HUES64 (cell line): Measurements from ENCODE around the gene PRDX2. TPM values are rescaled to one million over a fixed set of nuclear protein-coding genes. Genes with fewer than 3 reads are reported as not detected.
"Not testable (repeated sequence)": the region's sequence is repeated elsewhere in the genome, so short reads cannot be mapped to it uniquely, and the experiment has no call there.

Source experiments
- H3K27ac ChIP-seq: 2 replicates; pipeline ENCODE4 v1.7.0; 2013; ENCODE audit warnings: low read depth, low read length, inconsistent platforms
- H3K27me3 ChIP-seq: 2 replicates; pipeline ENCODE4 v1.6.1; 2013; ENCODE audit warnings: mild to moderate bottlenecking, low read length; ENCODE audit not compliant: insufficient read depth
- H3K36me3 ChIP-seq: 2 replicates; pipeline ENCODE4 v1.6.1; 2013; ENCODE audit warnings: mild to moderate bottlenecking, low read length; ENCODE audit not compliant: insufficient read depth
- H3K4me1 ChIP-seq: 2 replicates; pipeline ENCODE4 v1.6.1; 2013; ENCODE audit warnings: mild to moderate bottlenecking, low read length, moderate library complexity; ENCODE audit not compliant: insufficient read depth
- H3K4me3 ChIP-seq: 2 replicates; pipeline ENCODE4 v1.5.1; 2013; ENCODE audit warnings: mild to moderate bottlenecking, low read length, moderate library complexity
- H3K9ac ChIP-seq: 2 replicates; pipeline ENCODE4 v1.6.1; 2013; ENCODE audit warnings: mild to moderate bottlenecking, low read depth, low read length
- H3K9me3 ChIP-seq: 2 replicates; pipeline ENCODE4 v1.6.1; 2013; ENCODE audit warnings: low read depth, low read length; ENCODE audit not compliant: insufficient read depth
- WGBS: fragments of 150-250, 120-280 bp; methylation state at CpG from one replicate; pipeline ENCODE4 v1.1.7; 2013; ENCODE audit warnings: missing lambda C conversion rate; 5-methylcytosine and 5-hydroxymethylcytosine counted together
- polyA plus RNA-seq, 2 experiments: library from polyadenylated mRNA; stranded (reverse); fragments of 50-300 nt; gene quantifications; one replicate each; pipeline ENCODE4 v1.2.3, GENCODE V29; 2013

The PRDX2 gene
- polyA plus RNA-seq (2013, experiment 1 of 2) = 317 TPM
- polyA plus RNA-seq (2013, experiment 2 of 2) = 333 TPM

DNA sequence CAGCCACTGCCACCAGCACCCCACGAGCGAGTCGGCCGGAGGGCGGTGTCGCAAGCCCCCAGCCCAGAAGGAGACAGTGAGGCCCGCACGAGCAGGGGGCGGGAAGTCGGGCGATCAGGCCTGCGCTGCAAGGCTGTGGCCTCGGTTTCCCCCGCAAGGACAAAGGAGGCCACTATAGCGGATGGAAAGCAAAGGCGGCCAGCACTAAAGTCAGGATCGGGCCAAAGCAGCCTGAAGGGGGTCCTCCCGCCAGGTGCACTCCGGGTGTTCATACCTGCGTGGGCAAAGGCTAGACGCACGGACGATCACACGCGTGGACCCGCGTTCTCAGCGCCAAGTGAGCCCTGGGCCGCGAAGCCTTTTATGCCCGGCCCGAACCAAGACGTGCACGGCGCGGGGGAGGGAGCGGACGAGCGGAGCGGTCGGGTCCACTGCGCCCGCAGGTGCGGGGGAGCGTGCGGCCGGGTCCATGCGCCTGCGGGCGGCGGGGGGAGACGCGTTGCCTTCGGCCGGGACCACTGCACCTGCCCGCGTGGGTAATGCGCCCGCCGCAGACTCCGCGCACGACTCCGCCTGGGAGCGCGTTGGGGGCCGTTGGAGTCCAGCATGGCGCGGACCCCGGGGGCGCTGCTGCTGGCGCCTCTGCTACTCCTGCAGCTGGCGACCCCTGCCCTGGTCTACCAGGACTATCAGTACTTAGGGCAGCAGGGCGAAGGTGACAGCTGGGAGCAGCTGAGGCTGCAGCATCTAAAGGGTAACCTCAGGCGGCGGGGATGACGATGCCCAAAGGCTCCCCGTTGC is at the start of gene PRDX2, which contains the start of gene THSD8:
TSS of gene PRDX2 (minus strand) at position 335 of the 801 bp plus-strand sequence. CDS start 539 bp downstream, outside the sequence.
TSS of gene THSD8 (plus strand) at position 604 of the 801 bp plus-strand sequence. CDS start at position 607, 3 bp downstream.
- Histone ChIP-seq H3K4me1 (peaks cover 5% of the 10 kb centered on the region; the same call in 1 of the 2 replicates), H3K27ac (peak within 1 kb of the TSS; percentile 51; the same call in 1 of the 2 replicates), H3K36me3 (peaks cover 26% of the 10 kb centered on the region), H3K4me3 (peak within 1 kb of the TSS; percentile 77), H3K27me3 (peaks cover 10% of the 10 kb centered on the region; the same call in 1 of the 2 replicates), H3K9me3 (no peaks in the 10 kb centered on the region), H3K9ac (peak within 1 kb of the TSS; percentile 81)
- under 1% methylated on average over 78 of the region's 78 CpGs for WGBS

DNA sequence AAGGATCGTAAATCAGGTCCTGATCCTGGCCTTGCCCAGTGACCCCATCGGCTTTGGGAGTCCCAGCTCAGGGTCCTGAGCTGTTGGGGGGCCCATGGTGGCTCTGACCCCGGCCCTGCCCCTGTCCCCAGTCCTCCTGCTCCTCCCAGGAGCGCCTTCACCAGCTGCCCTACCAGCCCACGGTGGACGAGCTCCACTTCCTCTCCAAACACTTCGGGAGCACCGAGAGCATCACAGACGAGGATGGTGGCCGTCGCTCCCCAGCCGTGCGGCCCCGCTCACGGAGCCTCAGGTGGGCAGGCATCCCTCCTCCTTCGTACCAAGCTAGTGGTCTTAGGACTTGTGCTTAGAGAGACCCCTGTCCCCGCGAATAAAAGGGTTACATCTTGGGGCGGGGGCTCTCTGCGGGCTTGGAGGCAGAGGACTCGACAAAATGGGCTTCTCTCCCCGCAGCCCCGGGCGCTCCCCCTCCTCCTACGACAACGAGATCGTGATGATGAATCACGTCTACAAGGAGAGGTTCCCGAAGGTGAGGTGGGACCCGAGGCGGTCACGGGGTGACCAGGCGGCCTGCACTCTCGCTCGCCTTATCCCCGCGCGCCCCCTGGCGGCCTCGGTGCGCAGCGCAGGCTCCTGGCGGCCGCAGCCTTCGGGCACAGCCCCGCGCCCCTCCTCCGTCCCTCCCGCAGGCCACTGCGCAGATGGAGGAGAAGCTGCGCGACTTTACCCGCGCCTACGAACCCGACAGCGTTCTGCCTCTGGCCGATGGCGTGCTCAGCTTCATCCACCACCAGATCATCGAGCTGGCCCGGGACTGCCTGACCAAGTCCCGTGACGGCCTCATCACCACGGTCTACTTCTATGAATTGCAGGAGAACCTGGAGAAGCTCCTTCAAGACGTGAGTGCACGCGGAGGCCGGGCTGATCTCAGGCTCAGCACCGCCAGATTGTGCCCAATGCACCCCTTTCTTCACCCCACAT is 45.8 kb upstream of the PRDX2 start:
- peak overlapping the region; percentile 39; the same call in 1 of the 2 replicates for H3K9ac ChIP-seq
- peaks cover 4% of the 10 kb centered on the region; the same call in 1 of the 2 replicates for H3K27me3 ChIP-seq
- WGBS = 25% methylated on average over 69 of the region's 69 CpGs
- peak overlapping the region; percentile 44 for H3K4me3 ChIP-seq
- peaks cover 6% of the 10 kb centered on the region; the same call in 1 of the 2 replicates for H3K36me3 ChIP-seq
- no peaks in the 10 kb centered on the region for H3K4me1 ChIP-seq
- H3K9me3 ChIP-seq = no peaks in the 10 kb centered on the region
- H3K27ac ChIP-seq = no peak overlapping the region

GRCh38 chr19:12846613-12847012 is 45.0 kb upstream of the PRDX2 start:
- not testable (repeated sequence) for H3K27me3 ChIP-seq
- 95% methylated on average over 6 of the region's 7 CpGs for WGBS

DNA sequence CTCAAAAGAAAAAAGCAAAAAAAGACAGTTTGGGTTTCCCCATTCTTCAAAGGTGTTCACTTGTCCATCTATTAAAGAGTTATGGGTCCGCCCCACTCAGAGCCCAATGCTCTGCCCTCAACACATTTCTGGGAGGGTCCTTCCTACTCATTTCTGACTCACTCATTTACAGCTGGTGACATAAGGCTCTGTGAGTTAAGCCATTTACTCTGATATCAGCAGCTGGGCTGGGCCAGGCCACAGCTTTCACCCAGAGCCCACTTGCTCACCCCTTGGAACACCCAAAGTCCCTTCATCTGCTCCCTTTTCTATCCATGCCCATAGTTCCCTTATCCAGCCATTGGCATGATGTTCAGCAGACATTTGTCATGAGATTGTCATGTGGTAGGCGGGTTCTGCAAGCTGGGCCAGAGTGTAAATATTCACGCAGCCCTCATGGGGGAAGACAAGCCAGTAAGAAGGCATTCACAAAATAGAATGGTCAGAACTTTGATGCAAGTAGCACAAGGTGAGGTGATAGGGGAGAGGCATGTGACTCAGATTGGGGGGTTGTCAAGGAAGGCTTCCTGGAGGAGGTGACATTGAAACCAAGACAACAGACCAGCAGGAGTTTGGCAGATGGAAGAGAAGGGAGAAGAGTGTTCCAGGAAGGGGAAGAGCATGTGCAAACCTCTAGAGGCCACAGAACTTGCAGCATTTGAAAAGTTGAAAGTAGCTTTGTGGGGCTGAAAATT is 42.6 kb upstream of the PRDX2 start:
- Histone ChIP-seq H3K9ac (no peak overlapping the region), H3K36me3 (peaks cover 6% of the 10 kb centered on the region; the same call in 1 of the 2 replicates), H3K27ac (no peak overlapping the region), H3K4me3 (no peak overlapping the region), H3K9me3 (no peaks in the 10 kb centered on the region), H3K27me3 (peaks cover 9% of the 10 kb centered on the region), H3K4me1 (peaks cover 9% of the 10 kb centered on the region; the same call in 1 of the 2 replicates)
- WGBS = 89% methylated on average over 3 of the region's 3 CpGs

More at GRCh38 chr19:12846613-12847012, 45.0 kb upstream of the PRDX2 start:
- H3K4me1 ChIP-seq, H3K9me3 ChIP-seq, H3K36me3 ChIP-seq, H3K9ac ChIP-seq, H3K27ac ChIP-seq, H3K4me3 ChIP-seq: not testable (repeated sequence)

DNA sequence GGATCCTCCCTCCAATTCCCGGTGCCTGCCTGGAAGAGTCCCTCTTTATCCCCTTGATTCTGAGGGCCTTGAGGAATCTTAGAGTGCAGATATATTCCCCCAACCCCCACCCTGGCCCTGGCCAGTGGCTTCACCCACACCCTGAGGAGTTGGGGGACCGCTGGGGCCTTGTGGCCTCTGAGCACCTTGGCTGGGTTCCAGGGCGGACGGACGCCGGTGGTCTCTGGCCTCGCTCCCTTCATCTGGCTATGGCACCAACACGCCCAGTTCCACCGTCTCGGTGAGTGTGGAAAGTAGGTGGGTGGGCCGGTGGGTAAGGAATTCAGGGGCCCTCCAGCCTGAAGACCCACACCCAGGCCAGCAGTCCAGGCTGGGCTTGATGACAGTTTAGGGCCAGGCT is 41.7 kb upstream of the PRDX2 start:
- 95% methylated on average over 11 of the region's 11 CpGs for WGBS
- Histone ChIP-seq H3K9me3 (no peaks in the 10 kb centered on the region), H3K9ac (no peak overlapping the region), H3K36me3 (peaks cover 6% of the 10 kb centered on the region; the same call in 1 of the 2 replicates), H3K4me3 (no peak overlapping the region), H3K4me1 (peaks cover 9% of the 10 kb centered on the region; the same call in 1 of the 2 replicates), H3K27me3 (peaks cover 13% of the 10 kb centered on the region), H3K27ac (no peak overlapping the region)

- Histone ChIP-seq H3K36me3 (peaks cover 4% of the 10 kb centered on the region; the same call in 1 of the 2 replicates), H3K9me3 (no peaks in the 10 kb centered on the region), H3K27ac (no peak overlapping the region), H3K4me3 (no peak overlapping the region), H3K4me1 (peaks cover 14% of the 10 kb centered on the region), H3K9ac (no peak overlapping the region), H3K27me3 (peaks cover 15% of the 10 kb centered on the region)
- WGBS = 96% methylated on average over 18 of the region's 18 CpGs
These were observed 40.9 kb upstream of the PRDX2 start for GRCh38 chr19:12842511-12842910.

DNA sequence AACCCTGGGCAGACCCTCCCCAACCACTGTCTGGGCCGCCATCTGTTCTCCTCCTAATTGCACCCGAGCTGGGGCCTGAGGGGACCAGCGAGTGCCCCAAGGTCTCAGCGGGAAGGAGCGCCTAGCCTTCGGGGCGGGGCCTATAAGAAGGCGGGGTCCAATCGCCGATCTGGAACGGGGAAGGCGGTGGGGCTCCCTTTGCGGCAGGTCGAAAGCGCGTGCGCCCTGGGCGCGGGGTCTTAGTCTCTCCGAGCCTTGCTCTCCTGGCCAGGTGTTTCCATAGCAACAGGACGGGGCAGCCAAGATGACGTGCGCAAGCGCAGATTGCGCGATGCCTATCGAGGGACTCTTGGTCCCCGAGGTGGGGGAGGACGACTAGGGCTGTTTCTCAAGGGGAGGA is 39.5 kb upstream of the PRDX2 start:
- WGBS = 1% methylated on average over 29 of the region's 29 CpGs
- H3K4me1 ChIP-seq = peaks cover 19% of the 10 kb centered on the region
- no peak overlapping the region for H3K9ac ChIP-seq
- peaks cover 19% of the 10 kb centered on the region for H3K27me3 ChIP-seq
- no peaks in the 10 kb centered on the region for H3K9me3 ChIP-seq
- peak overlapping the region; percentile 80 for H3K27ac ChIP-seq
- peak overlapping the region; percentile 48 for H3K4me3 ChIP-seq
- H3K36me3 ChIP-seq = peaks cover 4% of the 10 kb centered on the region; the same call in 1 of the 2 replicates

- H3K4me3 ChIP-seq = peak overlapping the region; percentile 48
- H3K36me3 ChIP-seq = peaks cover 4% of the 10 kb centered on the region; the same call in 1 of the 2 replicates
- H3K27ac ChIP-seq = peak overlapping the region; percentile 80
- H3K4me1 ChIP-seq = peaks cover 19% of the 10 kb centered on the region
- 24% methylated on average over 43 of the region's 43 CpGs for WGBS
- H3K9me3 ChIP-seq = no peaks in the 10 kb centered on the region
- peaks cover 25% of the 10 kb centered on the region for H3K27me3 ChIP-seq
- H3K9ac ChIP-seq = no peak overlapping the region
These were observed 38.8 kb upstream of the PRDX2 start for GRCh38 chr19:12840091-12841079.

GRCh38 chr19:12838886-12839756 is 37.5 kb upstream of the PRDX2 start:
- H3K27me3 ChIP-seq = peaks cover 37% of the 10 kb centered on the region
- H3K4me3 ChIP-seq = peak overlapping the region; percentile 73
- WGBS = 68% methylated on average over 9 of the region's 21 CpGs
- H3K9ac ChIP-seq = peak overlapping the region; percentile 65; the same call in 1 of the 2 replicates
- peaks cover 19% of the 10 kb centered on the region for H3K4me1 ChIP-seq
- no peak overlapping the region for H3K27ac ChIP-seq
- H3K36me3 ChIP-seq = peaks cover 4% of the 10 kb centered on the region; the same call in 1 of the 2 replicates
- no peaks in the 10 kb centered on the region for H3K9me3 ChIP-seq
